Retinal pigment epithelial cell (primary cell): ENCODE measurements around the gene BMP3.
A peak's percentile ranks its signal among the peaks of the same experiment; 100 is the strongest.

Experiments
- DNase-seq: peaks from one replicate; pipeline ENCODE4 v3.0.0-alpha.2; 2010; ENCODE audit warnings: low read depth
- H3K4me3 ChIP-seq: 2 replicates; pipeline ENCODE4 v1.5.1; 2011; ENCODE audit warnings: mild to moderate bottlenecking, low read length, control low read depth, moderate library complexity
- TF ChIP-seq, protein P1 (sequence below): conservative IDR thresholded peaks from 2 replicates; pipeline ENCODE4 v1.5.1; 2011; ENCODE audit warnings: low read depth, low read length, control low read depth, inconsistent platforms

Gene BMP3, protein sequence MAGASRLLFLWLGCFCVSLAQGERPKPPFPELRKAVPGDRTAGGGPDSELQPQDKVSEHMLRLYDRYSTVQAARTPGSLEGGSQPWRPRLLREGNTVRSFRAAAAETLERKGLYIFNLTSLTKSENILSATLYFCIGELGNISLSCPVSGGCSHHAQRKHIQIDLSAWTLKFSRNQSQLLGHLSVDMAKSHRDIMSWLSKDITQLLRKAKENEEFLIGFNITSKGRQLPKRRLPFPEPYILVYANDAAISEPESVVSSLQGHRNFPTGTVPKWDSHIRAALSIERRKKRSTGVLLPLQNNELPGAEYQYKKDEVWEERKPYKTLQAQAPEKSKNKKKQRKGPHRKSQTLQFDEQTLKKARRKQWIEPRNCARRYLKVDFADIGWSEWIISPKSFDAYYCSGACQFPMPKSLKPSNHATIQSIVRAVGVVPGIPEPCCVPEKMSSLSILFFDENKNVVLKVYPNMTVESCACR

DNA sequence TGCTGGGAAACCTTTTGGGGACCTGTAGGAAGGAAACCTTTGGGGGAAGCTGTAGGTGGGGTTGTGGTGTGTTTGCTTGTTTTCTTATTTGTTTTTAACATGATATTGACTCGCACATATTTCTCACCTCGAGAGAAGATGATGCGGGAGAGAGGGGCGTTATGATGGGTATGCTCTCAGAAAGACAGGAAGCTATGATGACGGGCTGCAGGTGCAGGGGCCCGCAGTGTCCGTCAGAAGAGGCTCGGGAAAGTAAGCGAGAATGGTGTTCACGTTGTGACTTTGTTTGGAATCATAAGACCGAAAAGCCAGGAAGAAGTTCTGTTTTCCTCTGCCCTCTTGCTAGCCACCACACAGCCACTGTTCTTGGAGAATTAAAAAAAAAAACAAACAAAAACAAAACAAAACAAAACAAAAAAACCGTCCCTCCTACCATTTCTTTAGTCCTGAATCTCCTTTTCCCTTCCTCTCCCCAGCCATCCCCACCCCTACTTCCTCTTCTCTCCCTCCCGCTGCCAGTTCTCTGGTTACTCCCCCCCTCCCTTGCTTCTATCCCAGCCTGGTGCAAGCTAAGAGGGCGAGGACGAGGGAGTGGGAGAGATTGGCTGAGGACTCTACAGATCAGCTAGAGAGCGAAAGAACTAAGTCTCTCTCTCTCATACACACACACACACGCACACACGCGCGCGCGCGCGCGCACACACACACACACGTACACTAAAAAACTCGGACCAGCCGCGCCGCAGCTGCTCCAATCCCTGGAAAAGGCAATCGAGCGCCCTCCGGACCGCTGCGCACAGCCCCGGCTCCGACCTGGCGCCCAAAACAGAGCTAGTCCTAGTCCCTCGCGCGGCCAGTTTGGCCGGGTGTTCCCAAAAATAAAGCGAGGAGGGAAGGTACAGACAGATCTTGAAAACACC, at the start of gene BMP3:
TSS of gene BMP3 (plus strand) at position 648 of the 920 bp plus-strand sequence. CDS start 577 bp downstream, outside the sequence.
- peak within 1 kb of the TSS; percentile 62 for H3K4me3 ChIP-seq
- TF ChIP-seq, protein P1, sequence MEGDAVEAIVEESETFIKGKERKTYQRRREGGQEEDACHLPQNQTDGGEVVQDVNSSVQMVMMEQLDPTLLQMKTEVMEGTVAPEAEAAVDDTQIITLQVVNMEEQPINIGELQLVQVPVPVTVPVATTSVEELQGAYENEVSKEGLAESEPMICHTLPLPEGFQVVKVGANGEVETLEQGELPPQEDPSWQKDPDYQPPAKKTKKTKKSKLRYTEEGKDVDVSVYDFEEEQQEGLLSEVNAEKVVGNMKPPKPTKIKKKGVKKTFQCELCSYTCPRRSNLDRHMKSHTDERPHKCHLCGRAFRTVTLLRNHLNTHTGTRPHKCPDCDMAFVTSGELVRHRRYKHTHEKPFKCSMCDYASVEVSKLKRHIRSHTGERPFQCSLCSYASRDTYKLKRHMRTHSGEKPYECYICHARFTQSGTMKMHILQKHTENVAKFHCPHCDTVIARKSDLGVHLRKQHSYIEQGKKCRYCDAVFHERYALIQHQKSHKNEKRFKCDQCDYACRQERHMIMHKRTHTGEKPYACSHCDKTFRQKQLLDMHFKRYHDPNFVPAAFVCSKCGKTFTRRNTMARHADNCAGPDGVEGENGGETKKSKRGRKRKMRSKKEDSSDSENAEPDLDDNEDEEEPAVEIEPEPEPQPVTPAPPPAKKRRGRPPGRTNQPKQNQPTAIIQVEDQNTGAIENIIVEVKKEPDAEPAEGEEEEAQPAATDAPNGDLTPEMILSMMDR, result no peak
- DNase-seq, result no peak

DNA sequence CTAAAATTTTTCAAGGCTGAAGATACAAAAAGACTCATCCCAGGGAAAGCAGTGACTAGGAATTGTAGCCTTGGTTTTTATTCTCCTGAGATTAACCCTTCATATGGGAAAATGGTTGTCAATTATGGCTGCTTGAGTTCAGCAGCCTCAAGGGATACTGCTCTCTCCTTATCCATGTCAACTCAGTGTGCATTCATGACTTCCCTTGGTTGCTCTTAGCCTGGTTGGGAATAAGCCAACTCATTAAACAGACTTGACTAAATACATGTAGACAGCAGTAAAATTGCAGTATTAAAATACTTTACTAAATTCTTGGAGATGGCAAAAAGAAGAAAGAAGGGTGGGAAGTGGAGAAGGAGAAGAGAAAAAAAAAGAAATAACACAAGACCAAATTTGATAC, 44.5 kb upstream of the BMP3 start:
- DNase-seq, result peak; percentile 52
- no peak overlapping the region for H3K4me3 ChIP-seq
- TF ChIP-seq, protein P1, result no peak

DNA sequence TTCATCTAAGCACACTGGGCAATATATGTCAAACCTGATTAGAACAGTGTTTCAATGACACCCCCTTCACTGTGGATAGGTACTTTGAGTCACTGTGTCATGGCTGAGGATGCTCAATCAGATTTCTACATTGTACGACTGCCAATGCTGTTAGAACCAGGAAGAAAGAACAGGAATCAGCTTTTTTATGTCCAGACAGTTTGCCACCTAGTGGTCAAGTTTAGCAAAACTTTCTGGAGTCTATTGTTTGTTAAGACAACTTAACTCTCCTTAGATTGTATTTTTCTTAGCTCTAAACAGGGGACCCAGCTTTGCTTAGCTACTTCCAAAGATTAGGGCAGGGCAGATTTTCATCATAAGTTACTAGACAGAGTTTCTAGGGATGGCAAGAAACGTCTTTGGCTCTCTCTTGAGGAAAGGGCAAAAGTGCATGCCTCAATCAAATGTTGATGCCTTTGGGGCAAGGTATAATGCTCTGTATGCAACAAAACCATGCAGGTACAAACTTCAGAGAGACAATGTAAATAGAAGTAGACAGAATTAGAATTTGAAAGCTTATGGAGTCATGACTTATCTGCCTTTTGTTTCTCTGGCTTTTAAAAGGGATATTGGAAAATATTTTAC, 40.5 kb upstream of the BMP3 start:
- DNase-seq, result peak; percentile 37
- TF ChIP-seq, protein P1, result peak; percentile 70
- no peak overlapping the region for H3K4me3 ChIP-seq

DNA sequence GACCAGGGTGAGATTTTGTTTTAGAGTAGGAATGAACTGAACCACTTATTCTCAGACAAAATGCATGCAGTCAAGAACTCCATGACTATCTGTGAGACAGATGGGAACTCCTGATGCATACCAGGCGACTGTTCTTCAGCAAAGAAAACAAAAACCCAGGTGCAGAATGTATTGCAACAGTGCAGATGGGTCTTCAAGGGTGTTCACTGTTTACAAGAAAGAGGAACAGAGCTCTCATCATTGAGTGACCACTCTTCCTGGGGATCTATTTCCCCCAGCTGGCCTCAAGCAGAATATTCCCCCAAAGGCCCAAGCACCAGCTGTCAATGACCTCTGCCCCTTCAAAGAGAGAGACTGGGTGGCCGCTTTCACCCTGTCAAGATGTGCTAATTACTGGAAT, 39.7 kb upstream of the BMP3 start:
- TF ChIP-seq, protein P1, result no peak
- DNase-seq, result no peak
- no peak overlapping the region for H3K4me3 ChIP-seq

DNA sequence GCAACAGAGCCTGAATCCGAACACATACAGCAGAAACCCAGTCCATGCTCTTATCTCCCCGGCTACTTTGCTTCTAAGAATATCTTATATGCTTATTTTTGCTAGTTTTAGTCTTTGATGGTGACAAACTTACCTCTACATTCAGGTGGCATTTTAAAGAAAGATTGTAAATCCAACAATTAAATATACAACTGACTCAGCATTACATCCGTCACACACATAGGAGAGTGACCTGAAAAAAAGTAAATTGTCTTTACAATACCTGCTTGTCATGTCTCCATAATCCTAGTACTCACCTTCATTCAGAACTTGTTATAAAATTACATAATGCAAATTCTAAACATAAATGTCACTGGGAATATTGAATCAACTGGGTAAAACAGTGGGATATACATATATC, 30.6 kb upstream of the BMP3 start:
- no peak overlapping the region for H3K4me3 ChIP-seq
- no peak for DNase-seq
- TF ChIP-seq, protein P1, result no peak

DNA sequence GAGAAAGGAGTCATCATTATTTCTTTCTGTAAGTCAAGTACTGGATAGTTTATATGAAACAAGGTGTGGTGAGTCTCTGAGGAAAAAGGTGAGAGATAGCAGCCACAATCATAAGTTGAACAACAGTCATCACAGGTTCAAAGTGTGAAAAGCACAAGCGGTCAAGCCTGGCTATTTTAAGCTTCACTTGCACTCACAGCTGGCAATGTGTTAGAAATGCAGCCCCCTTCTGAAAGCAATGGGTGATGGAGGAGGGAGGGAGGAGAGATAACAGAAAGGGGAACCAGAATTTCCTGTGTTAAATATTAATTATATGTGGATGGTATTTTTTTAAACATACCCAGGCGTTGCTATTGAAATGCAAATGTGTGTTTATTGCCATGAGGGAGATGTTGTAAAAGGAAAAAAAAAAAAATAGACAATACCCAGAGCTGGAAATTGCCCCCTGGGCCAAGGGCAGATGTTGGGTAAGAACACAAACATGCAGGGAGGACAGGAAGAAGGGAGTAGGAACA, 26.9 kb upstream of the BMP3 start:
- H3K4me3 ChIP-seq, result no peak overlapping the region
- DNase-seq, result no peak
- TF ChIP-seq, protein P1, result no peak
